ENCODE data around the gene IARS1. TPM values are rescaled to one million over a fixed set of nuclear protein-coding genes. Genes with fewer than 3 reads are reported as not detected.

Gene IARS1
- total RNA-seq: 63.8 TPM

DNA sequence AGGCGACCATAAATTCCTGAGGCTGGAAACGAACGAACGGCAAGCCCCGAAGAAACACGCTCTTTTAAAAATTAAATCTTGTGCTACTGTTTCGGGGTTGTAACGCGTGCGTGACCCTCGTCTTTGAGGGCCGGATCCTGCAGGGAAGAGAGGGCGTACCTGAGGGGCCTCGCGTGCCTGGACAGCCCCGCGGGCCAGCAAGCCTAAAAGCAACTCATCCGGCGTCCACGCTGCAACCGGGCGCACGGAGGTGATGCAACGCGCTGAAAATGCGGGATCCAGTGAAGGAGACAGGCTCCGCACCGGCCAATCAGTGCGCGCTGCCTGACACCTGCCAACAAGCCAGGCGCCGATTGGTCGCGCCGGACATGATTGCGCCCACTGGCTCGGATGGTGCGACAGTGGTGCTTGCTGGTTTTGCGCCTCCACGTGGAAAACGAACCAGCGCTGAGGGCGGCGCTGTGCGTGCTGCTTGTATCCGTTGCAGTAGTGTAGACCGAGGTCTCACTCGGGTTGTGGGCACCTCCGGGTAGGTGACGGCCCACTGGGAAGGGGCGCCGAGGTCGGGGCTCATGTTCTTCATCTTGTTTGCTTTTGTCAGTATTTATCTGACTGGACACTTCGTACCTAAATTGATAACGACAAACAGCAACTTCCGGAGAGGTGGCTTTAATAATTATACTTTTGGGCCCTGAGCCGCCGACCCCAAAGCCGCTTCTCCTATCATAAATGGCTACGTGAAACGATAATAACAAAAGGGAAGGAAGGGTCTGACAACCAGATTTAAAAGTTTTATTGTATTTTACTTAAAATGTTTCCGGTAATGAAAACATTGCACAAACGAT lies at the start of gene IARS1:
Gene IARS1 (minus strand): TSS at position 246 of the 845 bp plus-strand sequence. CDS start 4,278 bp downstream, outside the sequence.
- intact Hi-C loops (cut with DNase I): loop anchor here (10.0 kb wide), 2 partner anchors 159 to 1089 kb away; no protein-coding TSS in a partner anchor
- H3K4me3 ChIP-seq: peak within 1 kb of the TSS; percentile 72 to 74
- DNase-seq (ENCODE audit: extremely low spot score in 2 of 2): peak in 1 of 2 donors; percentile 99
- H3K27ac ChIP-seq: peak within 1 kb of the TSS; percentile 61
- H3K27me3 ChIP-seq: no peaks in the 10 kb centered on the region
- peaks cover 0 to 15% of the 10 kb centered on the region in 2 donors for H3K36me3 ChIP-seq
- H3K9me3 ChIP-seq: no peaks in the 10 kb centered on the region
- TF ChIP-seq POLR2AphosphoS5 (IDR thresholded peaks at IDR 0.05; ENCODE audit: insufficient read depth in 1 of 2, low read depth in 1 of 2) (peak; percentile 92 to 93), POLR2A (IDR thresholded peaks at IDR 0.05) (peak in 1 of 2 donors; percentile 30)
- TF ChIP-seq, protein P1, sequence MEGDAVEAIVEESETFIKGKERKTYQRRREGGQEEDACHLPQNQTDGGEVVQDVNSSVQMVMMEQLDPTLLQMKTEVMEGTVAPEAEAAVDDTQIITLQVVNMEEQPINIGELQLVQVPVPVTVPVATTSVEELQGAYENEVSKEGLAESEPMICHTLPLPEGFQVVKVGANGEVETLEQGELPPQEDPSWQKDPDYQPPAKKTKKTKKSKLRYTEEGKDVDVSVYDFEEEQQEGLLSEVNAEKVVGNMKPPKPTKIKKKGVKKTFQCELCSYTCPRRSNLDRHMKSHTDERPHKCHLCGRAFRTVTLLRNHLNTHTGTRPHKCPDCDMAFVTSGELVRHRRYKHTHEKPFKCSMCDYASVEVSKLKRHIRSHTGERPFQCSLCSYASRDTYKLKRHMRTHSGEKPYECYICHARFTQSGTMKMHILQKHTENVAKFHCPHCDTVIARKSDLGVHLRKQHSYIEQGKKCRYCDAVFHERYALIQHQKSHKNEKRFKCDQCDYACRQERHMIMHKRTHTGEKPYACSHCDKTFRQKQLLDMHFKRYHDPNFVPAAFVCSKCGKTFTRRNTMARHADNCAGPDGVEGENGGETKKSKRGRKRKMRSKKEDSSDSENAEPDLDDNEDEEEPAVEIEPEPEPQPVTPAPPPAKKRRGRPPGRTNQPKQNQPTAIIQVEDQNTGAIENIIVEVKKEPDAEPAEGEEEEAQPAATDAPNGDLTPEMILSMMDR (IDR thresholded peaks at IDR 0.05): peak in 2 of 3 experiments; percentile 18 to 26
- H3K4me1 ChIP-seq: peaks cover 22% of the 10 kb centered on the region

DNA sequence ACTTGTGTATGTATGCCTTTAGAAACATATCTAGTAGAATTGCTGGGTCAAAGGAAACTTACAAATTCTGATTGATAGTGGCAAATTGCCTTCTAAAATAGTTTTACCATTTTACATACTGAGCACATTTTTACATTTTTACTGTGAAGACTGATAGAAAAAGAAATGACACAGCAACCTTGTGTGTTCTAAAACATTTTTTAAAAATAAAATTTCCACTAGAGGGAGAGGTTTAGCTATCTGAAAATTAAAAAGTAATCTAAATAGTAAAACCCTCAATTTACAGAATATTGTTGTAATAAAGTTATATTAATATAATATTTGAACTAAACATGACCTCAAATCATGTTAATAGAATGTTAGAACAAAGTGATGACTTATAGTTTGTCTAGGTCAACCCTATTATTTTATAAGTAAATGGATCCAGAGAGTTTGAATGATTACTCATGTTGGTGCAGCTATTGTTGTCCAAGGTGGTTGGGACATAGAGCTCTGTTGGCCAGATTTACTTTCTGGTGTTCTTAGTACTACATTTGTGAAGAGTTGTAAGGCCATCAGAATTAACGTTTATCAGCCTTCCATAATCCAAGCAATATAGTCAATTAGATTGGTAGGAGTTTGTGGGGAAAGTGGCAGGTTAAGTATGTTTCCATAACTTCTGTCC lies 49.5 kb upstream of the IARS1 start:
- TF ChIP-seq POLR2AphosphoS5 (IDR thresholded peaks at IDR 0.05; ENCODE audit: insufficient read depth in 1 of 2, low read depth in 1 of 2): no peak
- TF ChIP-seq, protein P1 (IDR thresholded peaks at IDR 0.05): peak in 2 of 3 experiments; percentile 40 to 47
- no peak overlapping the region for H3K4me3 ChIP-seq
- H3K9me3 ChIP-seq: no peaks in the 10 kb centered on the region
- no peaks in the 10 kb centered on the region for H3K36me3 ChIP-seq
- intact Hi-C loops (cut with DNase I): loop anchor here (5.0 kb wide), 1 partner anchor 289 kb away; no protein-coding TSS in a partner anchor
- H3K27me3 ChIP-seq: no peaks in the 10 kb centered on the region
- no peaks in the 10 kb centered on the region for H3K4me1 ChIP-seq
- no peak for DNase-seq (ENCODE audit: extremely low spot score in 2 of 2)
- peak overlapping the region; percentile 63 for H3K27ac ChIP-seq

DNA sequence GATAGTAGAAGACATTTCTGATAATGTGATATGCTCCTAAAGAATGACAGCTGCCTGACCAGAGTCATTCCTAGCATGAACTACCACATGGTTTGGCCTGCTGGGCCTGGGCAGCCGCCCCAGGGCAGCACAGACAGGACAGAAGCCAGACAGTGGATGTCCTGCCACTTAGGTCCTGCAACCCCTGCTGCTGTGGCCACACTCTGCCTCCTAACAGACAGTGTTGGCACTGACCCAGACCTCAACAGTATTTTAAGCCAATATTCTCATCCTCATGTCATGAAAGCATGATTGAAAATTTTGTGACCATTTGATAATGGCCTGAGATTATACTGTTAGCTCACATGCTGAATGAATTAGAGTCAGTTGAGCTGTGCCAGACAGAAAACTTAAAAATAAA lies 48.1 kb upstream of the IARS1 start:
- TF ChIP-seq POLR2AphosphoS5 (IDR thresholded peaks at IDR 0.05; ENCODE audit: insufficient read depth in 1 of 2, low read depth in 1 of 2) (no peak), POLR2A (IDR thresholded peaks at IDR 0.05) (no peak)
- TF ChIP-seq, protein P1 (IDR thresholded peaks at IDR 0.05): no peak
- Histone ChIP-seq H3K4me1 (no peaks in the 10 kb centered on the region), H3K9me3 (no peaks in the 10 kb centered on the region), H3K4me3 (no peak overlapping the region), H3K36me3 (no peaks in the 10 kb centered on the region), H3K27me3 (no peaks in the 10 kb centered on the region), H3K27ac (peak overlapping the region; percentile 63)
- intact Hi-C loops (cut with DNase I): loop anchor here (5.0 kb wide), 1 partner anchor 291 kb away; no protein-coding TSS in a partner anchor
- DNase-seq (ENCODE audit: extremely low spot score in 2 of 2): no peak

DNA sequence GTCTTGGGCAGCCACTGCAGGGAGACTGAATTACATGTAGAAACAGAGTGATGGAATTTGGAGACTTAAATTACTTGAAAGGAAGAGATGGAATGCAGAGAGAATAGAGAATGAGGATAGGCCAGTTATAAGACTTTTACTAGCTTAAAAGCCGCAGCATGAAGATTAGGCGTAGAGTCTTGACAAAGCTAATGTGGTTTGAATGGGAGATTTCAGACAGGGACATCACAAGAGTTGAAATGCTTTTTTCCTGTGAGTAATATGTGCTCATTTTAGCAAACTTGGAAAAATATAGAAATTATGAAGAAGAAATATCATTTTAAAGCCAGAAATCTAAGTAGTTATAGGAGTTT lies 39.8 kb upstream of the IARS1 start:
- no peaks in the 10 kb centered on the region for H3K4me1 ChIP-seq
- H3K27ac ChIP-seq: no peak overlapping the region
- TF ChIP-seq, protein P1 (IDR thresholded peaks at IDR 0.05): no peak
- TF ChIP-seq POLR2A (IDR thresholded peaks at IDR 0.05): no peak
- no peak for TF ChIP-seq POLR2AphosphoS5 (IDR thresholded peaks at IDR 0.05; ENCODE audit: insufficient read depth in 1 of 2, low read depth in 1 of 2)
- no peaks in the 10 kb centered on the region for H3K27me3 ChIP-seq
- DNase-seq (ENCODE audit: extremely low spot score in 2 of 2): no peak
- no peak overlapping the region for H3K4me3 ChIP-seq
- intact Hi-C loops (cut with DNase I): no loop called here
- H3K36me3 ChIP-seq: no peaks in the 10 kb centered on the region
- no peaks in the 10 kb centered on the region for H3K9me3 ChIP-seq

Data from vagina (tissue), 2 donors.